Endothelial cell (in vitro differentiated cells): ENCODE data around the gene AMIGO1. TPM values are rescaled to one million over a fixed set of nuclear protein-coding genes. Genes with fewer than 3 reads are reported as not detected.
"Not testable (repeated sequence)": the region's sequence is repeated elsewhere in the genome, so short reads cannot be mapped to it uniquely, and the experiment has no call there.

ENCODE experiments used
- DNase-seq: peaks from one replicate; pipeline ENCODE4 v3.0.0; 2021; ENCODE audit warnings: low spot score
- H3K27ac Mint-ChIP-seq: one replicate; pipeline ENCODE4 v1.8.0; 2021; ENCODE audit warnings: mixed read lengths, inconsistent platforms; ENCODE audit not compliant: unreplicated experiment
- H3K27me3 Mint-ChIP-seq: one replicate; pipeline ENCODE4 v1.8.0; 2021; ENCODE audit warnings: mild to moderate bottlenecking, moderate library complexity, mixed read lengths, inconsistent platforms; ENCODE audit not compliant: unreplicated experiment
- H3K36me3 Mint-ChIP-seq: one replicate; pipeline ENCODE4 v1.8.0; 2021; ENCODE audit warnings: mild to moderate bottlenecking, low read depth, mixed read lengths, inconsistent platforms; ENCODE audit not compliant: unreplicated experiment
- H3K4me1 Mint-ChIP-seq: one replicate; pipeline ENCODE4 v1.8.0; 2021; ENCODE audit warnings: mild to moderate bottlenecking, mixed read lengths, inconsistent platforms; ENCODE audit not compliant: unreplicated experiment
- H3K4me3 Mint-ChIP-seq: one replicate; pipeline ENCODE4 v1.8.0; 2021; ENCODE audit warnings: mild to moderate bottlenecking, mixed read lengths, inconsistent platforms; ENCODE audit not compliant: unreplicated experiment
- H3K9me3 Mint-ChIP-seq: one replicate; pipeline ENCODE4 v1.8.0; 2021; ENCODE audit warnings: mixed read lengths, inconsistent platforms; ENCODE audit not compliant: unreplicated experiment
- total RNA-seq: library from RNA; stranded (reverse); fragmentation: NEBNext Ultra II Directional; extraction: Animal tissue kit (Norgen Biotek cat#: 25700); gene quantifications from one replicate; pipeline ENCODE4 v1.2.1, GENCODE V29; 2021; ENCODE audit not compliant: unreplicated experiment
- TF ChIP-seq, protein P1 (sequence below): fragments of 200-600 bp; sonication (generic); IDR thresholded peaks from one replicate; pipeline ENCODE4 v1.5.0; 2021; ENCODE audit warnings: antibody characterized with exemption; ENCODE audit not compliant: unreplicated experiment

The AMIGO1 gene
- total RNA-seq, 1 donor from 2014 or later = 1.2 TPM

DNA sequence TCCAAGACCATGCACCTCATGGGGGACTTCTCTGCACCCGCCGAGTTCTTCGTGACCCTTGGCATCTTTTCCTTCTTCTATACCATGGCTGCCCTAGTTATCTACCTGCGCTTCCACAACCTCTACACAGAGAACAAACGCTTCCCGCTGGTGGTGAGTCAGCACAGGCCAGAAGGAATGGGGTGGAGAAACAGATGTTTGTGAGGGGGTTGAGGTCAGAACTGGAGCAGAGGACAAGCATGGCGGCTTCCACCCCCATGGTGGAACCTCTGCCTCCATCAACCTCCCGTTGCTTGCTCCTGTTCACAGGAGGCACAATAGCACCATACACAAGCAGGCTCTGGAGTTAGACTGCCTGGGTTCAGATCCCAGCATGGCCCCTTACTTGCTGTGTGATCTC is 32.7 kb downstream of the AMIGO1 start:
- no peaks in the 10 kb centered on the region for H3K4me1 Mint-ChIP-seq
- no peak for DNase-seq
- no peak overlapping the region for H3K4me3 Mint-ChIP-seq
- peaks cover 9% of the 10 kb centered on the region for H3K36me3 Mint-ChIP-seq
- TF ChIP-seq, protein P1, sequence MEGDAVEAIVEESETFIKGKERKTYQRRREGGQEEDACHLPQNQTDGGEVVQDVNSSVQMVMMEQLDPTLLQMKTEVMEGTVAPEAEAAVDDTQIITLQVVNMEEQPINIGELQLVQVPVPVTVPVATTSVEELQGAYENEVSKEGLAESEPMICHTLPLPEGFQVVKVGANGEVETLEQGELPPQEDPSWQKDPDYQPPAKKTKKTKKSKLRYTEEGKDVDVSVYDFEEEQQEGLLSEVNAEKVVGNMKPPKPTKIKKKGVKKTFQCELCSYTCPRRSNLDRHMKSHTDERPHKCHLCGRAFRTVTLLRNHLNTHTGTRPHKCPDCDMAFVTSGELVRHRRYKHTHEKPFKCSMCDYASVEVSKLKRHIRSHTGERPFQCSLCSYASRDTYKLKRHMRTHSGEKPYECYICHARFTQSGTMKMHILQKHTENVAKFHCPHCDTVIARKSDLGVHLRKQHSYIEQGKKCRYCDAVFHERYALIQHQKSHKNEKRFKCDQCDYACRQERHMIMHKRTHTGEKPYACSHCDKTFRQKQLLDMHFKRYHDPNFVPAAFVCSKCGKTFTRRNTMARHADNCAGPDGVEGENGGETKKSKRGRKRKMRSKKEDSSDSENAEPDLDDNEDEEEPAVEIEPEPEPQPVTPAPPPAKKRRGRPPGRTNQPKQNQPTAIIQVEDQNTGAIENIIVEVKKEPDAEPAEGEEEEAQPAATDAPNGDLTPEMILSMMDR = no peak
- H3K9me3 Mint-ChIP-seq = no peaks in the 10 kb centered on the region
- no peaks in the 10 kb centered on the region for H3K27me3 Mint-ChIP-seq
- H3K27ac Mint-ChIP-seq = no peak overlapping the region

DNA sequence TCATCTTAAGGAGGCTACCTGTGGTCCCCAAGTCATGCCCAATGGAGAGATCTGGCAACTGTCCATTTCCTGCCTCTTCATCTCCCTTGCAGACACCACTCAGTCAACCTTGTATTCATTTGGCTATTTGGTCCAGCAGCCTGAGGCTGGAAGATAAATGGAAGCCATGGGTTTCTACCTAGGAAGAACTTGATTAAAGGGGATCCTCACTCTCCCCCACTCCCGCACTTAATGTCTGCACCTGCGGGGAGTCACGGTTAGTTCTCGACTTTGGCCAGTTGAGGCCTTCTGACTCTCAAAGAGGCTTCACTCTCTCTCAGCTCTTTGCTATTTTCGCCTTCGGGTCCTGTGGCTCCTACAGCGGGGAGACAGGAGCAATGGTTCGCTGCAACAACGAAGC is 34.3 kb downstream of the AMIGO1 start:
- H3K36me3 Mint-ChIP-seq = no peaks in the 10 kb centered on the region
- H3K9me3 Mint-ChIP-seq = no peaks in the 10 kb centered on the region
- H3K4me3 Mint-ChIP-seq = no peak overlapping the region
- no peak overlapping the region for H3K27ac Mint-ChIP-seq
- no peaks in the 10 kb centered on the region for H3K4me1 Mint-ChIP-seq
- peaks cover 3% of the 10 kb centered on the region for H3K27me3 Mint-ChIP-seq
- TF ChIP-seq, protein P1 = no peak
- no peak for DNase-seq

DNA sequence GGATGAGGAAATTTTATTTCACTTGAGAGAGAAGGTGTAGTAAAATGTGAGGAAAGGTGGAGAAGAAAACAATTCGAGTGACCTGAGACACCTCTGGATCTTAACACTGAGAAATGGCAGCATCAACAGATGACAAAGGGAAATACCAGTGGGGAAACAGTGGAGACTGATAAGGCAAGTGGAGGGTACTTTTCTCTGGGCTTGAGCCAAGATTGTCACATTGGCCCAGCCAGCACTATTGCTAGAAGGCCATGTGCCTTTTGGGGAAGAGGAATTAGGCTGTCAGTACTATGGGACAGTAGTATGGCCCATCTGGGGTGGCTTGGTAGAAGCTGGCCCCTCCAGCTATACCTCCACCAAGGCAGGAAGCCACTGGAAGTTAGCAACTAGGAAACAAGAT is 34.8 kb downstream of the AMIGO1 start:
- no peaks in the 10 kb centered on the region for H3K9me3 Mint-ChIP-seq
- H3K27me3 Mint-ChIP-seq = peaks cover 3% of the 10 kb centered on the region

DNA sequence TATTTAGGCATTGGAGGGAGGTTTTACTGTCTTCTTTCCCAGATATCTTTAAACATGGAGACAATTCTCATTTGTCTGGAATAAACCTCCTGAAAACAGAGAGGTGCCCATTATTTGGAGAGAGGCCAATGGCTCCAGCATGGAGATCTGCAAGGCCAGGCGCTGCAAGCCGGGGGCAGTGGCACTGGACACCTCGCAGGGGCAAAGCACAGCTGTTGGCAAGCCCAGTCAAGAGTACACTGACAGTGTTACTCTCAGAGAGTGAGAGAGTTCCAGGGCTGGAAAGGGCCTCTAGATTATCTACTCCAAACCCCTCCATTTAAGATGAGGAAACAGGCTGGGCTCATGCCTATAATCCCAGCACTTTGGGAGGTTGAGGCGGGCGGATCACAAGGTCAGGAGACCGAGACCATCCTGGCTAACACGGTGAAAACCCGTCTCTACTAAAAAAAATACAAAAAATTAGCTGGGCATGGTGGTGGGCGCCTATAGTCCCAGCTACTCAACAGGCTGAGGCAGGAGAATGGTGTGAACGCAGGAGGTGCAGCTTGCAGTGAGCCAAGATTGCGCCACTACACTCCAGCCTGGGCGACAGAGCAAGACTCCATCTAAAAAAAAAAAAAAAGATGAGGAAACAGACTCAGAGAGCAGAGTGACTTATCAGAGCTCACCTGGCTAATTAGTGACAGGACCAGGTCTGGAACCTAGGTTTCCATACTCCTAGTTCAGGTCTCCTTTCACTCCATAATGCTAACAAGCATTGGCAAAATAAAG is 36.1 kb downstream of the AMIGO1 start:
- H3K9me3 Mint-ChIP-seq, DNase-seq, H3K4me3 Mint-ChIP-seq, H3K4me1 Mint-ChIP-seq, H3K36me3 Mint-ChIP-seq, H3K27me3 Mint-ChIP-seq: not testable (repeated sequence)
- peak overlapping the region; percentile 59 for H3K27ac Mint-ChIP-seq

More for the DNA sequence above, 34.8 kb downstream of the AMIGO1 start:
- Mint-ChIP-seq H3K4me3 (no peak overlapping the region), H3K27ac (no peak overlapping the region), H3K4me1 (no peaks in the 10 kb centered on the region), H3K36me3 (no peaks in the 10 kb centered on the region)
- DNase-seq = no peak
- TF ChIP-seq, protein P1 = no peak

DNA sequence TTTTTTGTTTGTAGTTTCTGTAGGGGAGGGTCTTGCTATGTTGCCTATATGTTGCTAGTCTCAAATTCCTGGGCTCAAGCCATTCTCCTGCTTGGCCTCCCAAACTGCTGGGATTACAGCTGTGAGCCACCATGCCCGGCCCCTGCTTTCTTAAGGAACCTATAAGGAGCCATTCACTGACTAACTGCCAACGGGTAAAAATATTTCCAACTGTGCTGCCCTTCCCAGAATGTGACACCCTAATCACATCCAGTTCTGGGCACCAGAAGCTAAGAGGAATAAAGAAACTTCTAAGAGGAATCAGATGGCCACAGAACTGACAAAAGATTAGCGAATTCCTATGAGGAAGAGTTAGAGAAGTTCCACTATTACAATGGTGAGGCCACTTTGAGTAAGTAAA is 36.7 kb downstream of the AMIGO1 start:
- Mint-ChIP-seq H3K27me3 (peaks cover 3% of the 10 kb centered on the region), H3K27ac (peak overlapping the region; percentile 59), H3K9me3 (no peaks in the 10 kb centered on the region), H3K4me3 (no peak overlapping the region), H3K4me1 (no peaks in the 10 kb centered on the region), H3K36me3 (no peaks in the 10 kb centered on the region)
- no peak for DNase-seq
- TF ChIP-seq, protein P1 = no peak
